HG02610 (cell line): ENCODE measurements around the gene ZIC2.

ENCODE experiments used
- ATAC-seq: cut with Tn5 transposase; IDR thresholded peaks from one replicate; pipeline ENCODE4 v1.9.1; 2021; ENCODE audit warnings: mild to moderate bottlenecking, moderate library complexity; ENCODE audit not compliant: unreplicated experiment

Gene ZIC2

GRCh38 chr13:99973808-99974185, 7.8 kb upstream of the ZIC2 start:
- ATAC-seq: no peak

- no peak for ATAC-seq
Measured at GRCh38 chr13:99974296-99974938, 7.2 kb upstream of the ZIC2 start.

GRCh38 chr13:99974939-99975561, 6.5 kb upstream of the ZIC2 start:
- ATAC-seq: no peak

DNA sequence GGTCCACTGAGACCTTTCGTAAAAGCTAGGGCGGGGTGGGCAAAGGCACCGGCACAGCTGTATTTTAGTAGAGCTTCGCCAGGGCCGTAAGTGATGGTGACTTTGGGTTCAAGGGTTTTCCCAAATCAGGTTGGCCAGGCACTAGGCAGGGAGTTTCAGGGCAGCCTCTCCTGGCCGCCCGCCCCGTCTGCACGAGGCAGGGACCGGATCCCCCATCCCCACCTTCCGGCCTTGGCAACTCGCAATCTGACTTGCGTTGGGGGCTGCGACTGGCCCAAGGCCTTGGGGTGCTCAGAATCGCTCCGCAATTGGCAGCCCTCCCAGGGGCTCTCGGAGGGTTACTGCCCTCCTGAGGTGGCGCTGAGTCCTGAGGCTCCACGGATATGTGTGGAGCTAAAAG, 6.0 kb upstream of the ZIC2 start:
- ATAC-seq: no peak

- no peak for ATAC-seq
Measured at GRCh38 chr13:99976575-99976974, 5.0 kb upstream of the ZIC2 start.

GRCh38 chr13:99977334-99977911, 4.2 kb upstream of the ZIC2 start:
- ATAC-seq: no peak

- ATAC-seq: no peak
Measured at GRCh38 chr13:99977912-99978798, 3.4 kb upstream of the ZIC2 start.

DNA sequence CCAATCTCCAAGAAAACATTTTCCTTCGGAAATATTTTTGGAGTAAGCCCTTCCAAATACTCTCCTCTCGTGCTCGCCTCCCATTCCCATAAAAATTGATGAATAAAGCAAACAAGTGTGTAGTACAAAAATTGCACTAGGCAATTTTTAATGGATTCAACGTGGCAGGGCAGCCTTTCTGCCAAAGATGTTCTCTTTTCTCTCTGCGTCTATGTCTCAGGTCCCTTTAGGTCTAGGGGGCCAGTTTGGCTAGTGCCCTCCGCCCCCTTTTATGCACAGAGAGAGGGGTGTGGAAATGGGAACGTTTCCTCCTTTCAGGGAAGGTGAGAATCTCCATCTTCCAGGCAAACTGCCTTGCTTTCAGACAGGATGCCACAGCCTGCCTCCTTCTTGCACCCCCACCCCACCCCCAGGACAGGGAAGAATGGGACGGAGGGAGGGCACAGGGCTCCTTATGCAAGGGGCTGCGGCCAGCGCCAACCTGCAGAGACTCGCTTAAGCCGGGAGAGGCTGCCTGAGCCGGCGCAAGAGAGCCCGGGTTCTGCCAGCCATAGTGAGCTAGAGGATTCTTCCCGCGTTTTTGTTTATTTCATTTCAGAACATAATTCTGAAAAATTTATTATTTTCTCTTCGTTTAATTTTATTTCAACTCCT, 2.7 kb upstream of the ZIC2 start:
- ATAC-seq: no peak

DNA sequence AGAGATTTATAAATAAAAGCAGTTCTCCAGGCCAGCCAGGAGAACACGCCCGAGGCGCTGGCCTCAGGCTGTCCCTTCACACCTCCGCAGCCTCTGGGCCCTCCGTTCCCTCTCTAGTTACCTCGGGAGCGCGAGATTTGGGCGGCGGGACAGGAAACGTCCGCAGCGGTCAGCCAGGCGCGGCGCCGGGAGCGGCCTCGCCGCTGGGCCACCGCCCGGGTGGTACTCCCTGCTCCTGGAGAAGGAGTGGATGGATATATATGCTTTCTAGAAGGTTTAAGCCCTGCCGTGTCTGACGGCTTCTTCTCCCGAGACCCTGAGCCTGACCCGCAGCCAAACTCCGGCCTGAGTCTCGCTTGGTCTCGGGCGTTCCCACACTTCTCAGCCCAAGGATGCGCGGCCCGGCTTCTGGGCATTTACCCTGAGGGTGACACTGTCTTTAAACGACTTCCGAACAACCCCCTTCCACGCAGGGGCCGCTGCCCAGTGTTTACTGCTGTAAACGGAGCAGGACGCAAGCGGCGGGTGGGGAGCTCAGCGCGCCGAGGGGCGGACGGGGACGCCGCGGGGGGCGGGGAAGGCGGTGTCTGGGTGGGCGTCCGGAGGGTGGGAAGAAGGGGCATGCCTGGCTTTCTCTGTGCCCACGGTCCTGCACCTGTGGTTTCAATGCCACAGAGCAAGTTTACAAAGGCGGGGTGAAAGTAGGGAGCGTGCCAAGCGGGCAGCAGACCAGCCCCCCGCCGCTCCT, 2.0 kb upstream of the ZIC2 start:
- no peak for ATAC-seq

DNA sequence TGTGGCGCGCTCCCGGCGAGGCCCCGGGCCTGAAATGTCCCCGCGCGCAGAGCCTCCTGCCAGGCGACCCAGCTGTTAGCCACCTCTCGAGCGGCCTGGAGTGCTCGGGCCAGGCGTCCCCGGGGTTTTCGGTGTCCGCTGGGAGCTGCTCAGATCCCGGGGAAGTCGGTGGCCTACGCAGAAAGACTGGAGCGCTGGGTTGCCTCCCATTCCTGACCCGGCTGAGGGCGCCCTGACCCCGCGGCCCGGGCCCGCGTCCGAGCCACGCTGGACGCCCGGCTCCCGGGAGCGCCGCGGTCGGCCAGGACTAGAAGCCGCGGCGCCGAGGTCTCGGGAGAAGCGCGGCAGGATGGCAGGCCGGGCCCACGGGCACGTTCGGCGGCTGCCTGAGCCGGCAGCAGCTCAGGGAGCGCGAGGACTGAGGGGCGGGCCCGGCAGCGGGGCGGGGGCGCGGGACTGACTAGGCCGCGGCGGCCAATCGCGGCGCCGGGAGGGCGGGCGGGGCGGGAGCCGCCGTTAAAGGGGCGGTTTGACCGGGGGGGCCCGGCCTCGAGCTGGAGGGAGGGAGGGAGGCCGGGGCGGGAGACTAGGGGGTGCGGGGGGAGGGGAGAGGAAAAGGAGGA, 1.3 kb upstream of the ZIC2 start:
- ATAC-seq: peak; percentile 64

DNA sequence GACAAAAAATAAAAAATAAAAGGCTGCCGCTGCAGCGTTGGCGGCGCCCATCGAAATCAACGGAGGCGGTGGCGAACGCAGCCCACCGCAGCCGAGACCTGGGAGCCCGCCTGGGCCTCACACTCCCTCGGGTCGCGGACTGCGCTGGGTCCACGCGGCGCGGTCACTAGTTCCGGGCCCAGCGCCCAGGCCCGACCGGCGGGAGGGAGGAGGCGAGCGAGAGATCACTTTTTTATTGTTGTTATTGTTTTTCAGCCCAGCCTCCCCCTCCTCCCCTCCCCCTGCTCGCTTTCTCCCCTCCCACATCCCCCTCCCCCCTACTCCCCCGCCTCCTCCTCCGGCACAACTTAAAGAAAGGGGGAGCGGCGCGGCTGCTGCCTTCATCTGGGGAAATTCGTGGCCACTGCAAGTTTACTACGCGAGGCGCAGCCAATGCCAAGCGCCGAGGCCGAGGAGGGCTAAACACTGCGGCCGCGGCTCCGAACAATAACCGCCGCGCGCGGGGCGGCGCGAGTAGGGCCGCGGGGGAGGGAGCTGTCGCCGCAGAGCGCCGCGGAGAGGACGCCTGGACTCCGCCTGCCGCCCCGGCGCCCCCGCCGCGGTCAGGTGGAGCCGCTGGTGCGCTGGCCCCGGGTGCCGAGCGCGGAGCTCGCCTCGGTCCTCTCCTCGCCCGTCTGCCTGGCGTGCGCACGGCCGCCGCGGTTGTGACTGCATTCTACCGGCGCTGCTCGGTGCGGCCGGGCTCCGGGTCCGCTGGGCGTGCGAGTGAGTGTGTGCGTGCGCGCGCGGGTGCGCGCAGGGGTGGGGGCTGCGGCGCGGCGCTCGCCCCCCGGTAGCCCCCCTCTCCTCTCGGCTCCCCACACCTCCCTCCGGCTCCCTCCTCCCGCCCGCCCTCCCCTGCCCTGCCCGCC, 505 bp upstream of the ZIC2 start:
- no peak for ATAC-seq

- ATAC-seq: no peak
Measured at GRCh38 chr13:99982036-99982730, 599 bp downstream of the ZIC2 start.

DNA sequence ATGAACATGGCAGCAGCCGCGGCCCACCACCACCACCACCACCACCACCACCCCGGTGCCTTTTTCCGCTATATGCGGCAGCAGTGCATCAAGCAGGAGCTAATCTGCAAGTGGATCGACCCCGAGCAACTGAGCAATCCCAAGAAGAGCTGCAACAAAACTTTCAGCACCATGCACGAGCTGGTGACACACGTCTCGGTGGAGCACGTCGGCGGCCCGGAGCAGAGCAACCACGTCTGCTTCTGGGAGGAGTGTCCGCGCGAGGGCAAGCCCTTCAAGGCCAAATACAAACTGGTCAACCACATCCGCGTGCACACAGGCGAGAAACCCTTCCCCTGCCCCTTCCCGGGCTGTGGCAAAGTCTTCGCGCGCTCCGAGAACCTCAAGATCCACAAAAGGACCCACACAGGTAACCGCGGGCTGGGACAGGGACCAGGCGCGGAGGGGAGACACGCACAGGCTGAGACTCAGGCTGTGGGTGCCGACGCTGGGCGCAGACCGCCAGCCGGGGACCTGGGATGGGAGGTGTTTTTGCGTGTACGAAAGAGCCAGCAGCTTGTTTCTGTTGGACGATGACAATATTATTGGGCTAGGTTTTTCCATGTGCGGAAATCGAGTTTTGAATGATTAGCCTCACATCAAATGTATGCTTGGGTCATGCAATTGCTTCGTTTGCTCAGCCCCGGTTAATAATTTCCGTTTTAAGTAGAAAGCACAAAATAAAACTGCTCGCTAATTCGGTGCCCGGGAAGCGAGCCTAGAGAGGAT, 1.3 kb downstream of the ZIC2 start:
- ATAC-seq: no peak

DNA sequence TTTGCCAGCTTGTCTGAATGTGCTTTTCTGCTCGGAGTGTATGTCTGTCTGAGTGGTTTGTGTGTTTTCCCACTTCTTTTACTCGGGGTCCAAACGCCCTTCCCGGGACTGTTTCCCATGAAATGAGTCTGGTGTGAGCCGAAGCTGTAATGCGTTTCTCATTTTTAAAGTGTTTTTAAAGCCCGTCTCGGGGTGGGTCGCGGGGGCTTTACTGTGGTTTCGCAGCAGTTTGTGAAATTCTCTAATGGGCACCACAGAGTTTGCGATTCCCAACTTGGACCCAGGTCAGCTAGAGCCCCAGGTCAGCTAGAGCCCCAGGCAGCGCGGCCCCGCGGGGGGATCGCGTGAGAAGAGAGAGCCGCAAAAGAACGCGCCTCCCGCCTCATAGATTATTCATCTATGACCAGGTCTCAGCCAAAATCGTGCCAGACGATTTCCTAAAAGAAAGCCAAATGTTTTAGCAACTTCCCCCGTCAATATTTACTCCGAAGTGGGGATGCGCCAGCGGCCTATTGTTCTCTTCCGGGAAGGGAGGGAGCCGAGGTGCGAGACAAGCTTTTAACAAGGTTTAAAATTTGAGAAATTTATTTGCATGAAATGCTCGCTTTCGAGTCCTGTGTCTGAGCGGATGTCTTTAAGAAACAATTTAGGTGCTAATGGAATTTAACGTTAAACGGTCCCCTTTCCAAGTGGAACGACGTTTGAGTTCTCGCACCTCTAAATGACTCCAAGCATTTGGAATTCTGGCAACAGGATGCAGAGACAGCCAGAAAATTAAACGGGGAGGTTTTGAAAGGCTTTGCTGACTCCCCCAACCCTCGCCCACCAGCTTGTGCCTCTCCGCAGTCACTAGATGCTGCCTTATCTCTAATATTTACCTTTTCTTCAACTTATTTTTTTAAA, 2.2 kb downstream of the ZIC2 start:
- no peak for ATAC-seq

DNA sequence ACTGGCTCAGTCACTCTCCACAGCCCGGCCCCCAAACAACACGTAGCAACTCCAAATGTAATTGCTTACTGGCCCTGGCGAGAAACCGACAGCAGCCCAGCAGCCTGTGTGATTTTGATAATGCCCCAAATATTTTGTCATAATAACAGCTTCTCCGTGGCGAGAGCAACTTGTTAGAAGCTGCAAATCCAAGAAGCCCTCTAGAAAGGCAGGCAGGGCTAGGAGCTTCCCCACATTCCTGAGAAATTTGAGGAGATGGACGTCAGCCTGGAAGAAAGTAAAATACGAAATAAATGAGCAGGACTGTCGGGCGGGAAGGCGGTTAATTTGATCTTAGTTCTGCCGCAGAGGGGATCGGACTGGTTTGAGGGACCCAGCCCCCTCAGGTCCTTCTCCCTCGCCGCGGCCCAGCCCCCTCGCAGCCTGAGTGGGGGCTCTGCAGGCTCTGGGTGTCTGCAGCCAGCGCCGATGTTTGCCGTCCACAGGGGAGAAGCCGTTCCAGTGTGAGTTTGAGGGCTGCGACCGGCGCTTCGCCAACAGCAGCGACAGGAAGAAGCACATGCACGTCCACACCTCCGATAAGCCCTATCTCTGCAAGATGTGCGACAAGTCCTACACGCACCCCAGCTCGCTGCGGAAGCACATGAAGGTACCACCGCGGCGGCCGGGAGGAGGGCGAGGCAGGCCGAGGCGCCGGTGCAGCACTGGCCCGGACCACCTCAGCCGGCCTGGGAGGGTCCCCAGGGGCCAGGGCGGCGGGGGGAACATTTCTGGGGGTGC, 3.1 kb downstream of the ZIC2 start:
- no peak for ATAC-seq
